Tibial nerve (tissue), 4 donors: ENCODE data around the gene C22orf42.

ENCODE experiments used
- CTCF ChIP-seq, 5 experiments: fragments of 200-600 bp in 3 of 5; fragments of 450-650 bp in 2 of 5; sonication (generic) in 3 of 5; IDR thresholded peaks; one replicate each; pipeline ENCODE4 v1.5.1; 2016 to 2019; ENCODE audit warnings: antibody characterized with exemption in 5 of 5, mild to moderate bottlenecking in 3 of 5, moderate library complexity in 2 of 5
- EP300 ChIP-seq, 2 donors: sonication (generic); formaldehyde crosslinking; IDR thresholded peaks; one replicate each; pipeline ENCODE4 v1.6.1; 2017; ENCODE audit warnings: antibody characterized with exemption in 2 of 2, mild to moderate bottlenecking in 1 of 2
- POLR2A ChIP-seq, 2 donors: fragments of 450-650 bp; IDR thresholded peaks; one replicate each; pipeline ENCODE4 v1.6.1; 2017; ENCODE audit warnings: antibody characterized with exemption in 2 of 2, mild to moderate bottlenecking in 2 of 2, moderate library complexity in 2 of 2

- TF ChIP-seq POLR2A (IDR thresholded peaks at IDR 0.05) (no peak), CTCF (IDR thresholded peaks at IDR 0.05) (peak in 2 of 5 experiments; percentile 31 to 33), EP300 (IDR thresholded peaks at IDR 0.05) (no peak)
These were observed 55.3 kb downstream of the C22orf42 start for GRCh38 chr22:32103658-32104315.
